ENCODE results near the gene CLASP1.
"Not testable (repeated sequence)": the region's sequence is repeated elsewhere in the genome, so short reads cannot be mapped to it uniquely, and the experiment has no call there.

Gene CLASP1

GRCh38 chr2:121576263-121576662 lies 73.0 kb downstream of the CLASP1 start:
- no peak for FAIRE-seq

GRCh38 chr2:121575800-121576199 lies 73.5 kb downstream of the CLASP1 start:
- no peak for FAIRE-seq

- FAIRE-seq = no peak
Observed at GRCh38 chr2:121570667-121571055, 78.6 kb downstream of the CLASP1 start.

- no peak for FAIRE-seq
Observed at GRCh38 chr2:121570036-121570666, 79.1 kb downstream of the CLASP1 start.

GRCh38 chr2:121567957-121568409 lies 81.3 kb downstream of the CLASP1 start:
- no peak for FAIRE-seq

GRCh38 chr2:121567452-121567851 lies 81.8 kb downstream of the CLASP1 start:
- no peak for FAIRE-seq

- FAIRE-seq = no peak
Observed at GRCh38 chr2:121565389-121566250, 83.6 kb downstream of the CLASP1 start.

- no peak for FAIRE-seq
Observed at GRCh38 chr2:121564905-121565304, 84.4 kb downstream of the CLASP1 start.

- FAIRE-seq = not testable (repeated sequence)
Observed at GRCh38 chr2:121563754-121564153, 85.5 kb downstream of the CLASP1 start.

- no peak for FAIRE-seq
Observed at GRCh38 chr2:121562269-121563176, 86.7 kb downstream of the CLASP1 start.

GRCh38 chr2:121561617-121562268 lies 87.5 kb downstream of the CLASP1 start:
- FAIRE-seq = no peak

GRCh38 chr2:121558329-121558728 lies 90.9 kb downstream of the CLASP1 start:
- FAIRE-seq = no peak

GRCh38 chr2:121555008-121555407 lies 94.3 kb downstream of the CLASP1 start:
- FAIRE-seq = no peak

- not testable (repeated sequence) for FAIRE-seq
Observed at GRCh38 chr2:121552477-121553180, 96.6 kb downstream of the CLASP1 start.

GRCh38 chr2:121550669-121551068 lies 98.6 kb downstream of the CLASP1 start:
- FAIRE-seq = no peak

GRCh38 chr2:121547646-121548045 lies 101.6 kb downstream of the CLASP1 start:
- no peak for FAIRE-seq

- no peak for FAIRE-seq
Observed at GRCh38 chr2:121545913-121546312, 103.3 kb downstream of the CLASP1 start.

GRCh38 chr2:121545257-121545656 lies 104.0 kb downstream of the CLASP1 start:
- FAIRE-seq = no peak

GRCh38 chr2:121541495-121541894 lies 107.8 kb downstream of the CLASP1 start:
- no peak for FAIRE-seq

GRCh38 chr2:121539750-121540469 lies 109.4 kb downstream of the CLASP1 start:
- no peak for FAIRE-seq

- FAIRE-seq = no peak
Observed at GRCh38 chr2:121536850-121537557, 112.3 kb downstream of the CLASP1 start.
